NCI-H1694 treated with DMSO at 0.1 percent for 48 hours (cell line): ENCODE data around the gene CD44.
"Not testable (repeated sequence)": the region's sequence is repeated elsewhere in the genome, so short reads cannot be mapped to it uniquely, and the experiment has no call there.

ENCODE experiments used
- DNase-seq: peaks from one replicate; lab custom pipeline; 2025; lab: John Stamatoyannopoulos, UW

Gene CD44

GRCh38 chr11:35214226-35214770, 75.3 kb downstream of the CD44 start:
- DNase-seq = no peak

DNA sequence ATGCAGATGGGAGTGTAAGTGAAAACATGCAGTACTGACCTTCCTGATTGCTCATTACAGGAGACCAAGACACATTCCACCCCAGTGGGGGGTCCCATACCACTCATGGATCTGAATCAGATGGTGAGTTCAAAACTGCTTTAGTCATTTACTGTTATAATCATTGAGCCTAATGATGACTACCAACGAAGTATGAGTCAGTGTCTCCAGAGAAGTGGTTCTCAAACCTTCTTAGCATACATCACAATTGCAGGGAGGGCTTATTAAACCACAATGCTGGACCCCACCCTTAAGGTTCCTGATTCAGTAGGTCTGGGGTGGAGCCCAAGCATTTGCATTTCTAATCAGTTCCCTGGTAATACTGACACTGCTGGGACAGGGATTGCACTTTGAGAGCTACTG, 75.8 kb downstream of the CD44 start:
- DNase-seq = no peak

DNA sequence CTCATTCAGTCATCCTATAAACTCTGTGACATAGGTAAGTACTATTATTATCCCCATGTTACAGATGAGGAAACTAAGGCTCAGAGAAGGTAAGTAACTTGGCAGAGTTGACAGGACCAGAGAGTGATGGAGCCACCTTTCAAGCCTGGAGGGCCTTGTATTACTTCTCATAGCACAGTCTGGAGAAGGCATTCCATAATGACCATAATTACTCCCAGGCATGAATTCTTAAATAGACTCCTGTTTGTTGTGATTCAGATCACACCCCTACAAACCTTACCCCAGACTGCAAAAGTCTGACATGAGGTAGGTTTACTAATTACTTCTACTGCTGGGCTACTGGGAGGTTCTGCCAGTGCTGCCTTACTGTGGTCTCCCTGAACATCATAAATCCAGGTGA, 77.0 kb downstream of the CD44 start:
- DNase-seq = no peak

DNA sequence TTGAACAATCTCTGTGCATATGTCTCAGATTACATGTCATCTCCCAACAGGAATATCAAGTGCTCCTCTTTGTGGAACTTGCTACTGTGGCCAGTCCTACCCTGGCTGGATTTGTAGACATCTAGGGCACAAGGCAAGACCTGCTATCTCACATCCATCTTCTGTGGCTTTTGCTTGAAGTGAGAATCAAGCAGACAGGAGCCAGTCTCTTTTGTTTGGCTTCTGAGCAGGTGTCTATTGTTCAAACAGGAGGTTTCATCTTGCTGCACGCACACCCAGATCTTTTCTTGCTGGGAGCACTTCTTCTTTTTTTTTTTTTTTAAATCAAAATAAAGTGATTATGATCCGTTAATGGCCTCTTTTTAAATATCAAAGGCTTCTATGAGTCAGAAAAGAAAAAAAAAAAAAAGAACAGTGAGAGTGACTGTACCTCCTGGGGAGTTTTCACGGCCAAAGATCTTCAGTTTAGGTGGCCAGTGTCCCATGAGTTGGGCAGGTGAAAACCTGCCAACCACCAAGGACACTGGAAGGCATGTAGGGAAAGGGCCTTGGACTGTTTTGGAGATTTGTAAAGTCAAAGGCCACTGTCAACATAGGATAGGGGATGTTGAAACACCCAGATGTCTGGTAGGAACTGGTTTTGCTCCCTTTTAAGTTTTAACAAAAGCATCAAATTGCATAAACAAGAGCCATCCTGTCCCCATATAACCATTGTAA, 78.1 kb downstream of the CD44 start:
- DNase-seq = no peak

- no peak for DNase-seq
These were observed 80.0 kb downstream of the CD44 start for GRCh38 chr11:35218956-35219355.

GRCh38 chr11:35223371-35223796, 84.4 kb downstream of the CD44 start:
- DNase-seq = no peak

DNA sequence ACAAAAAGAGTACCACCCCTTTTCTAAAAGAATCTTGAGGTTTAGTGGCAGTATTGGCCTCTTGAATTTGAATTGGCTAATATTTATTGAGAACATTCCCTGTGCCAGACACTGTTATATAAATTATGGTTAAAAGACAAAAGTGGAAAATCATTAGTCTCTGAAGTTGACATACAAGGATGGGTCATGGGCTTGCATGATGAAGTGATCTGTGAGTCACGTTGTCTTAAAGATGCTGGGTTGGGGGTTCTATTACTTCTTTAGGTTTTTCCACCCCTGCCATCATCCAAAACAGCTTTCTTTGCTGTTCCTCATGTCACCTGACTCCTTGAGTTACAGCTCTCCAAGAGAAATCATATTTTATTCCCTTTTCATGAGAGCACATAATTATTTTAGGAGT, 85.0 kb downstream of the CD44 start:
- no peak for DNase-seq

DNA sequence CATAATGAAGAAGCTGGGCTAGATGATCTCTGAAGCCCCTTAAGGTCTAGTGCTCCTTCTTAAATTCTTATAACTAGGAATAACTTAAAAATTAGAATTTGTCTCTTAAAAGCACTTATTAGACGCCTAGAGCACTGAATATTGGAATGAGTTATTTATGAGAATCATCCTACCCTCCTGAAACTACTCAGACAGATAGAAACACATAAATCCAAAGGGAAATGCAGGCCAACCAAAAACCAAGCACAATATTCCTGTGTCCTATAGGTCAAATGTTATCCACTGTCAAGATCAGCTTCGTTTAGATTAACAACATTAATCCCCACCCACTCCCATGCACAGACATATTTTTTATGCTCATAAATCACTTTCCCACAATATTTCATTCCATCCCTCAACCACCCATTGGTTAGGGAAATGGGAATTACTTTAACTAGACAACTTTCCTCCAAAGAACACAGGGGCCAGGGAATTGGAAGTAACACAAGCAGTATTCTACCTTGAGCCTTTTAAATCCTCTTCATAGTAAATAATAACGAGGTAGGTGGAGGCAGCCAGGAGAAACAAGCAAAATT, 87.1 kb downstream of the CD44 start:
- DNase-seq = no peak

DNA sequence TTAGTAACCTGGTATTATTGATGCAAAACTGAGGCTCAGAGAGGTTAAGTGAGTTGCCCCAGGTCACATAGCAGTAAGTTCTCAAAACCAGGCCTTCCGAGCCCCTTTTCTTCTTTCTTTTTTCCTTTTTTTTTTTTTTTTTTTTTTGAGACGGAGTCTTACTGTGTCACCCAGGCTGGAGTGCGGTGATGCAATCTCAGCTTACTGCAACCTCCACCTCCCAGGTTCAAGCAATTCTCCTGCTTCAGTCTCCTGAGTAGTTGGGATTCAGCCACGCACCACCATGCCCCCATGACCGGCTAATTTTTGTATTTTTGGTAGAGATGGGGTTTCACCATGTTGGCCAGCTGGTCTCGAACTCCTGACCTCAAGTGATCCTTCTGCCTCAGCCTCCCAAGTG, 87.8 kb downstream of the CD44 start:
- not testable (repeated sequence) for DNase-seq

GRCh38 chr11:35227576-35228327, 88.8 kb downstream of the CD44 start:
- no peak for DNase-seq

- DNase-seq = no peak
These were observed 89.4 kb downstream of the CD44 start for GRCh38 chr11:35228328-35228725.

GRCh38 chr11:35230388-35230787, 91.4 kb downstream of the CD44 start:
- no peak for DNase-seq

GRCh38 chr11:35231076-35231860, 92.3 kb downstream of the CD44 start:
- DNase-seq = no peak

DNA sequence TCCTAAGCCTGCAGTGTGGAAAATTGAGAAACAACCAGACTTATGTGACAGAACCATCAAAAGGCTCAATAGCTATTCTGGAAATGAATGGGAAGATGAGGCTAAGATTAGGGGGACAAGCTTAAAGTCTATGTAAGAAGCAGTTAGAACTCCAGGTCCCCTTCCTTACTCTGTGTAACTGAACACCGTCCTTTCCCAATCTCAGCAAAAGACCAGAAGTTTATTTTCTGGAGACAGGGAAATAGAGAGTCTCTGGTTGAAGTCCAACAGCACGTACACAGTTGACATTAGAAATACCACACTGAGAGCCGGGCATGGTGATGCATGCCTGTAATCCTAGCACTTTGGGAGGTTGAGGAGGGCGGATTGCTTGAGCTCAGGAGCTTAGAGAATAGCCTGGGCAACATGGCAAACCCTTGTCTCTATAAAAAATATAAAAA, 93.9 kb downstream of the CD44 start:
- DNase-seq = no peak

- DNase-seq = no peak
These were observed 94.5 kb downstream of the CD44 start for GRCh38 chr11:35233518-35233917.

GRCh38 chr11:35234460-35235156, 95.6 kb downstream of the CD44 start:
- no peak for DNase-seq

DNA sequence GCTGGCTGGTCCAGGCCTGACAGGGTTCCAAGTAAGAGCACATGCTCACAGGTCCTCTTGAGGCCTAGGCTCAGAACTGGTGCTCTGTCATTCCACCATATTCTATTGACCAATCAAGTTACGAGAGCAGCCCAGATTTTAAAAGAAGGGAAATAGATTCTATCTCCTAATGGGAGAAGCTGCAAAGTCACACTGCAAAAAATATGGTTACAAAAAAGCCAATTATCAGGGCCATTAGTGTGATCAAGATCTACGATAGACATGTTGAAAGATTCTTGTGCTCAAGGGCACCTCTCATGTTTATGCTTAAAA, 96.1 kb downstream of the CD44 start:
- DNase-seq = no peak

DNA sequence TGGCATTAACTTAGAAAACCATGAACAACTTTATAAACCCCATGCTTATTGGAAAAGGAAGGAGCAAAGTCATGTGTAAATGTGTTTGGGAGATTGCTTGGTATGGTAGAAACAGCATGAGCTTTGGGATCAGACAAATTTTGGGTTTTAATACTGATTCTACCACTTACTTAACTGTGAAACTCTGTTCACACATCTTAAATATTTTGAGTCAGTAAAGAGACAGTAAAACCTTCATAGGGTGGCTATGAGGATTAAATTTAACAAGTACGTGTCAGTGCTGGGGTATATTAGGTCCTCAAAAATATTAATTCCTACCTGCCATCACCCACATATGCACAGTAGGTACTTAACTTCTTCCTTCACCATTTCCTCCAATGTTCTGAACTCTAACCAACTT, 96.5 kb downstream of the CD44 start:
- DNase-seq = no peak

GRCh38 chr11:35235936-35236666, 97.1 kb downstream of the CD44 start:
- DNase-seq = no peak

DNA sequence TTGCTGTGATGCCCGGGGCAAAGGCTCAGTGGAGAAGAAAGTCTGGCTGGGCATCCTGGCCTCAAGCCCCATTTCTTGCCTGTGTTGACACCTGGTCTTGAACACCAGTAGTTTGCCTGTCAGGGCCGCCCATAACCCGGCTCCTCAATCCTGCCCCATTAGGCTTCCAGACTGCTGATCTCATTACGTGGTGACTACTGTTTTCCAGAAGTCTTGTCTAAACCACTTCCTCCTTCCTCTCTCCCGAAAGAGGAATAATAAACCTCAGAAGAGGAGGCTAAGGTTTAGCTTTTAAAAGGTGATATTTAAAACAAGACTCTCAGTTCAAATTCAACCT, 97.7 kb downstream of the CD44 start:
- no peak for DNase-seq

DNA sequence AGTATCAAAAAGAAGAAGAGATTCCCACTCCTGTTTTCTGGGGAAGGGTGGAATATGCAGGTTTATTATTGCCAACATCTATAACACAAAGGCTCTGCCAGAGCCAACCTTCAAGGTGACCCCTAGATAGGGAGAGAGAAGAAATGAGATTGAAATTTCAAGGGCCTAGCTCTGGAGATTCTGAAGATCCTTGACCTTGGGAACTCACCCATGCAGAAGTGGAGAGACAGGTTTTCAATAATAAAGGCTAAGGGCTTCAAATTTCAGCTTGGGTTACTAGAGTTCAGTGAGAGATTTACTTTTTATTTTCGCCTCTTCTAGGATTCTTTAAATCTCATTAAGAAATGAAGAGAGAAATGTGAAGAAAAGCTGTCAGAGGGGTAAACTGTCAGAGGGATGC, 98.4 kb downstream of the CD44 start:
- DNase-seq = no peak
